HG03558 (cell line): ENCODE results near the gene RCOR3.
"Not testable (repeated sequence)": the region's sequence is repeated elsewhere in the genome, so short reads cannot be mapped to it uniquely, and the experiment has no call there.

Experiments
- ATAC-seq: cut with Tn5 transposase; IDR thresholded peaks from one replicate; pipeline ENCODE4 v1.9.1; 2021; ENCODE audit warnings: moderate number of reproducible peaks; ENCODE audit not compliant: unreplicated experiment; ENCODE audit errors: extremely low read depth

The RCOR3 gene

GRCh38 chr1:211337430-211338223, 78.5 kb downstream of the RCOR3 start:
- ATAC-seq: no peak

- ATAC-seq: no peak
These were observed 79.1 kb downstream of the RCOR3 start for GRCh38 chr1:211338224-211338620.

- ATAC-seq: no peak
These were observed 80.5 kb downstream of the RCOR3 start for GRCh38 chr1:211339631-211340041.

GRCh38 chr1:211340622-211341507, 81.7 kb downstream of the RCOR3 start:
- no peak for ATAC-seq

GRCh38 chr1:211341999-211342398, 82.8 kb downstream of the RCOR3 start:
- ATAC-seq: no peak

- no peak for ATAC-seq
These were observed 84.4 kb downstream of the RCOR3 start for GRCh38 chr1:211343607-211344006.

GRCh38 chr1:211344152-211344618, 85.0 kb downstream of the RCOR3 start:
- no peak for ATAC-seq

- no peak for ATAC-seq
These were observed 86.6 kb downstream of the RCOR3 start for GRCh38 chr1:211345719-211346118.

- no peak for ATAC-seq
These were observed 88.1 kb downstream of the RCOR3 start for GRCh38 chr1:211347077-211347844.

GRCh38 chr1:211348547-211348946, 89.4 kb downstream of the RCOR3 start:
- ATAC-seq: no peak

GRCh38 chr1:211349741-211350140, 90.6 kb downstream of the RCOR3 start:
- no peak for ATAC-seq

- ATAC-seq: not testable (repeated sequence)
These were observed 92.9 kb downstream of the RCOR3 start for GRCh38 chr1:211352055-211352454.

GRCh38 chr1:211352465-211352864, 93.3 kb downstream of the RCOR3 start:
- no peak for ATAC-seq

GRCh38 chr1:211352985-211353515, 93.9 kb downstream of the RCOR3 start:
- ATAC-seq: no peak

GRCh38 chr1:211353562-211354212, 94.5 kb downstream of the RCOR3 start:
- no peak for ATAC-seq

- no peak for ATAC-seq
These were observed 96.7 kb downstream of the RCOR3 start for GRCh38 chr1:211355873-211356272.

- ATAC-seq: no peak
These were observed 97.7 kb downstream of the RCOR3 start for GRCh38 chr1:211356723-211357407.

- no peak for ATAC-seq
These were observed 99.5 kb downstream of the RCOR3 start for GRCh38 chr1:211358685-211359084.

GRCh38 chr1:211359876-211360275, 100.7 kb downstream of the RCOR3 start:
- ATAC-seq: no peak
